ENCODE data around the gene MBD2.

The MBD2 gene

GRCh38 chr18:54238173-54238936 is 13.9 kb upstream of the MBD2 start:
- no peak for TF ChIP-seq CTCF (conservative IDR thresholded peaks at IDR 0.05; ENCODE audit: low read depth, low read length)

GRCh38 chr18:54235871-54236270 is 11.4 kb upstream of the MBD2 start:
- H3K4me3 ChIP-seq (ENCODE audit: low read depth, low read length) = no peak overlapping the region
- DNase-seq (ENCODE audit: low read depth) = no peak
- no peak for TF ChIP-seq CTCF (conservative IDR thresholded peaks at IDR 0.05; ENCODE audit: low read depth, low read length)

More at GRCh38 chr18:54238173-54238936, 13.9 kb upstream of the MBD2 start:
- no peak overlapping the region for H3K4me3 ChIP-seq (ENCODE audit: low read depth, low read length)
- DNase-seq (ENCODE audit: low read depth) = no peak

GRCh38 chr18:54233747-54234146 is 9.3 kb upstream of the MBD2 start:
- no peak overlapping the region for H3K4me3 ChIP-seq (ENCODE audit: low read depth, low read length)
- no peak for DNase-seq (ENCODE audit: low read depth)
- no peak for TF ChIP-seq CTCF (conservative IDR thresholded peaks at IDR 0.05; ENCODE audit: low read depth, low read length)

- H3K4me3 ChIP-seq (ENCODE audit: low read depth, low read length) = no peak overlapping the region
- TF ChIP-seq CTCF (conservative IDR thresholded peaks at IDR 0.05; ENCODE audit: low read depth, low read length) = no peak
- DNase-seq (ENCODE audit: low read depth) = no peak
Observed at GRCh38 chr18:54233228-54233625, 8.8 kb upstream of the MBD2 start.

- TF ChIP-seq CTCF (conservative IDR thresholded peaks at IDR 0.05; ENCODE audit: low read depth, low read length) = peak; percentile 50
- DNase-seq (ENCODE audit: low read depth) = no peak
- no peak overlapping the region for H3K4me3 ChIP-seq (ENCODE audit: low read depth, low read length)
Observed at GRCh38 chr18:54232485-54233227, 8.2 kb upstream of the MBD2 start.

GRCh38 chr18:54229421-54230059 is 5.1 kb upstream of the MBD2 start:
- no peak for DNase-seq (ENCODE audit: low read depth)
- H3K4me3 ChIP-seq (ENCODE audit: low read depth, low read length) = no peak overlapping the region
- no peak for TF ChIP-seq CTCF (conservative IDR thresholded peaks at IDR 0.05; ENCODE audit: low read depth, low read length)

Measured in choroid plexus epithelial cell (primary cell).